Ascending aorta (tissue), 2 donors: Measurements from ENCODE around the gene SENP1. TPM values are rescaled to one million over a fixed set of nuclear protein-coding genes. Genes with fewer than 3 reads are reported as not detected.

ENCODE experiments used
- DNase-seq, 2 donors: peaks; one replicate each; pipeline ENCODE4 v3.0.0-alpha.2; 2019; ENCODE audit warnings: low spot score in 2 of 2
- H3K27ac ChIP-seq, 2 donors: fragments of 200-600 bp; sonication (generic); one replicate each; pipeline ENCODE4 v1.5.1; 2016 to 2017; ENCODE audit warnings: mild to moderate bottlenecking in 1 of 2
- H3K27me3 ChIP-seq: fragments of 200-600 bp; sonication (generic); one replicate; pipeline ENCODE4 v1.5.1; 2017
- H3K36me3 ChIP-seq, 2 donors: fragments of 200-600 bp; sonication (generic); one replicate each; pipeline ENCODE4 v1.5.1; 2016
- H3K4me1 ChIP-seq, 2 donors: fragments of 200-600 bp; sonication (generic); one replicate each; pipeline ENCODE4 v1.5.1; 2016 to 2017; ENCODE audit warnings: mild to moderate bottlenecking in 1 of 2
- H3K4me3 ChIP-seq, 2 donors: fragments of 200-600 bp; sonication (generic); one replicate each; pipeline ENCODE4 v1.5.1; 2016 to 2017; ENCODE audit warnings: mild to moderate bottlenecking in 1 of 2
- H3K9me3 ChIP-seq, 2 donors: fragments of 200-600 bp; sonication (generic); one replicate each; pipeline ENCODE4 v1.5.1; 2016
- intact Hi-C: fragments of 100-400 bp; cut with DNase I; formaldehyde crosslinking; loops from one replicate; pipeline ENCODE4 v1.15.1; 2023
- total RNA-seq: library from RNA; depleted of rRNA; stranded (reverse); fragments of >200 nt; gene quantifications from one replicate; pipeline ENCODE4 v1.1.0, GENCODE V29; 2016
- TF ChIP-seq, protein P1 (sequence below), 3 experiments: fragments of 200-600 bp in 2 of 3; fragments of 450-650 bp in 1 of 3; sonication (generic) in 2 of 3; IDR thresholded peaks; one replicate each; pipeline ENCODE4 v1.5.1; 2016 to 2019; ENCODE audit warnings: antibody characterized with exemption in 3 of 3, mild to moderate bottlenecking in 1 of 3, moderate library complexity in 1 of 3

Gene SENP1
- total RNA-seq, 1 donor from 2014 or later: 11.3 TPM

DNA sequence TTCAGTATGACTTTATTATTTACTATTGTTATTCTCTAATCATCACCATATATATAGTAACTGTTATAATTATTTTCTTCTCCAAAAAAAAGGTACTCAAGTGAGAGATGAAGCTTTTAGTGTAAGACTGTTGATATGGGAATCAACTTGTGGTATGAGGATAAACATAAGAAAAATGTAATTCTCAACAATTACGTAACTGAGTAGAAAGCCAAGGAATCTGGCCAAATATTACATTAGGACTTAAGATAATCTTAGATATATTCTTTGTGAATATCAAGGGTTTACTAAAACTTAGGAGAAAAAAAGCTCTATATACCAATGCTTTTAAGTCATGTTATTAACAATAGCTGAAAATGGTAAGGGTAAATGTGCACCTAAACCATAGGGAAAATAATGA, 13.3 kb downstream of the SENP1 start:
- intact Hi-C loops: no loop called here
- TF ChIP-seq, protein P1, sequence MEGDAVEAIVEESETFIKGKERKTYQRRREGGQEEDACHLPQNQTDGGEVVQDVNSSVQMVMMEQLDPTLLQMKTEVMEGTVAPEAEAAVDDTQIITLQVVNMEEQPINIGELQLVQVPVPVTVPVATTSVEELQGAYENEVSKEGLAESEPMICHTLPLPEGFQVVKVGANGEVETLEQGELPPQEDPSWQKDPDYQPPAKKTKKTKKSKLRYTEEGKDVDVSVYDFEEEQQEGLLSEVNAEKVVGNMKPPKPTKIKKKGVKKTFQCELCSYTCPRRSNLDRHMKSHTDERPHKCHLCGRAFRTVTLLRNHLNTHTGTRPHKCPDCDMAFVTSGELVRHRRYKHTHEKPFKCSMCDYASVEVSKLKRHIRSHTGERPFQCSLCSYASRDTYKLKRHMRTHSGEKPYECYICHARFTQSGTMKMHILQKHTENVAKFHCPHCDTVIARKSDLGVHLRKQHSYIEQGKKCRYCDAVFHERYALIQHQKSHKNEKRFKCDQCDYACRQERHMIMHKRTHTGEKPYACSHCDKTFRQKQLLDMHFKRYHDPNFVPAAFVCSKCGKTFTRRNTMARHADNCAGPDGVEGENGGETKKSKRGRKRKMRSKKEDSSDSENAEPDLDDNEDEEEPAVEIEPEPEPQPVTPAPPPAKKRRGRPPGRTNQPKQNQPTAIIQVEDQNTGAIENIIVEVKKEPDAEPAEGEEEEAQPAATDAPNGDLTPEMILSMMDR (IDR thresholded peaks at IDR 0.05): no peak
- H3K27me3 ChIP-seq: no peaks in the 10 kb centered on the region
- no peaks in the 10 kb centered on the region for H3K4me1 ChIP-seq
- no peak overlapping the region for H3K27ac ChIP-seq
- H3K9me3 ChIP-seq: no peaks in the 10 kb centered on the region
- no peak overlapping the region for H3K4me3 ChIP-seq
- H3K36me3 ChIP-seq: peaks cover 30 to 58% of the 10 kb centered on the region in 2 donors
- DNase-seq: no peak

DNA sequence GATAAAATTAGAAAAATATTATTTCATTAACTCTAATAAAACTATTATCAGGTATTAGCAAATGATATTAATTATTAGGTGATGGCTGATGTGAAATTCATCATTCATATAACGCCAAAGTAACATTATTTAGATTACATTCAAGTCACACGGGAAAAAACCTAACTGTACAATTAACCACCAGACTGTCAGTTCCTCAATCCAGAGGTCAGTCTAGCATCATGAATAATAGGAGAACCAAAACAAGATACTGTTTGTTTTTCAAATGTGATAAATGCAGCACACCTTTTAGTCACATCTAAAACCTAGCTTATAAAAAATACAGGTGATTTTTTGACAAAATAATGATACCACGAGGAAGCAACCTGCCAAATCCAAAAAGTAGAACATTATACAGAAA, 19.6 kb downstream of the SENP1 start:
- H3K27ac ChIP-seq: no peak overlapping the region
- no peak overlapping the region for H3K4me3 ChIP-seq
- no peaks in the 10 kb centered on the region for H3K4me1 ChIP-seq
- no peaks in the 10 kb centered on the region for H3K27me3 ChIP-seq
- H3K9me3 ChIP-seq: no peaks in the 10 kb centered on the region
- intact Hi-C loops: no loop called here
- no peak for DNase-seq
- peaks cover 29 to 68% of the 10 kb centered on the region in 2 donors for H3K36me3 ChIP-seq
- TF ChIP-seq, protein P1 (IDR thresholded peaks at IDR 0.05): no peak

DNA sequence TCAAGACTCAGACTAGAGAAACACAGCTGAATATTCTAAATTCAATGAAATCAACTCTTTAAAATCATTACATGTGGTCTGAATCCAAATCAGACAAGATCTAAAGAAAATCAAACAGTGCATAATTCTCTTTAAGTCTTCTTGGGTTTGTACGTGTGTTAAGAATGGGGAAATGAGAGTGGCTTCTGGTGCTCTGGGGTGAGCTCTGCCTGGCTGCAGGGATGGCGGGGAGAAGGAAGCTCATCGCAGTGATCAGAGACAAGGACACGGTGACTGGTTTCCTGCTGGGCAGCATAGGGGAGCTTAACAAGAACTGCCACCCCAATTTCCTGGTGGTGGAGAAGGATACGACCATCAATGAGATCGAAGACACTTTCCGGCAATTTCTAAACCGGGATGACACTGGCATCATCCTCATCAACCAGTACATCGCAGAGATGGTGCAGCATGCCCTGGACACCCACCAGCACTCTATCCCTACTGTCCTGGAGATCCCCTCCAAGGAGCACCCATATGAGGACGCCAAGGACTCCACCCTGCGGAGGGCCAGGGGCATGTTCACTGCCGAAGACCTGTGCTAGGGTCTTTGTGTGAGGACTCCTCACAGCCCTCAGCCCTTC, 20.9 kb downstream of the SENP1 start:
- Histone ChIP-seq H3K4me1 (no peaks in the 10 kb centered on the region), H3K27ac (no peak overlapping the region), H3K27me3 (no peaks in the 10 kb centered on the region), H3K9me3 (no peaks in the 10 kb centered on the region), H3K4me3 (no peak overlapping the region), H3K36me3 (peaks cover 23 to 68% of the 10 kb centered on the region in 2 donors)
- TF ChIP-seq, protein P1 (IDR thresholded peaks at IDR 0.05): no peak
- DNase-seq: no peak
- intact Hi-C loops: loop anchor here (1.0 to 2.0 kb wide), 2 partner anchors 80 to 104 kb away; no protein-coding TSS in a partner anchor

DNA sequence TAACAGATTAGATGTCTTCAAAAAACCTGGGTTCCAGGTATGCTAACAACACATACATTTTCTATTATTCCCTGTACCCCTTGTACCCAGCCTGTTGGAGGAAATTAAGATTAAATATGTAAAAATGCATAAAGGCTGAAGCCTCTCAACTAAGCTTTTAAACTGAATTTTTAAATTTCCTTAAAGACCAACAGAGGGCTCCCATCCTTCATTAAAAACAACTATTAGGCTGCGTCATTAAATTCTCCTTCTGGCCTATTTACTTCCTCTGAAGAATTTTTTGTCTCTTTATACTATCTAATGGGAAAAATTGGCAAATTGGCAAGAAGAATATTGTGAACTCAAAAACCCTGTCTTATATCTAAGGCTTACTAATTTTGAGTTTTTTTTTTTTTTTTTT, 21.8 kb downstream of the SENP1 start:
- Histone ChIP-seq H3K4me1 (no peaks in the 10 kb centered on the region), H3K27me3 (no peaks in the 10 kb centered on the region), H3K4me3 (no peak overlapping the region), H3K36me3 (peaks cover 23 to 70% of the 10 kb centered on the region in 2 donors), H3K9me3 (no peaks in the 10 kb centered on the region), H3K27ac (no peak overlapping the region)
- no peak for DNase-seq
- TF ChIP-seq, protein P1 (IDR thresholded peaks at IDR 0.05): peak; percentile 24 to 46 (median 35)
- intact Hi-C loops: loop anchor here (2.0 kb wide), 1 partner anchor 105 kb away; no protein-coding TSS in a partner anchor

DNA sequence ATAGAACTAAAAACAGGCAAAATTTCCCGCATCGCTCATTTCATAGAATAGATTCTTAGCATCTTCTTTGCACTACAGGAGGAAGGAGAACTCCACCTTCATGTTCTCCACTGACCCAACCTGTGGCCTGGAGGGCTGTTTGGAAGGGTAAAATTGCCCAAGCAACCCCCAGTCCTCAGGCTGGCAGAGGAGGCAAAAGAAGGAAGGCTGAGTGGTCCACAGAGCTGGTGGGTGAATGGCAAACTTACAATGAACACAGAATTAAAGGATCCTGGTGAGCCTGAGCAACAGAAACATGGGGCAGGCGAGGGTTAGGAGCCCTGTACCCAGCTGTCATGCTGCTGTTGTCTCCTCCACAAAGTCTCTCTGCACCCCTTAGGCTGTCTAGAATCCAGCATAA, 25.1 kb downstream of the SENP1 start:
- H3K4me1 ChIP-seq: no peaks in the 10 kb centered on the region
- peaks cover 2 to 51% of the 10 kb centered on the region in 2 donors for H3K36me3 ChIP-seq
- intact Hi-C loops: no loop called here
- no peak overlapping the region for H3K27ac ChIP-seq
- H3K4me3 ChIP-seq: no peak overlapping the region
- TF ChIP-seq, protein P1 (IDR thresholded peaks at IDR 0.05): no peak
- no peaks in the 10 kb centered on the region for H3K27me3 ChIP-seq
- no peaks in the 10 kb centered on the region for H3K9me3 ChIP-seq
- no peak for DNase-seq
